Measurements from ENCODE around the gene TPPP3.

DNA sequence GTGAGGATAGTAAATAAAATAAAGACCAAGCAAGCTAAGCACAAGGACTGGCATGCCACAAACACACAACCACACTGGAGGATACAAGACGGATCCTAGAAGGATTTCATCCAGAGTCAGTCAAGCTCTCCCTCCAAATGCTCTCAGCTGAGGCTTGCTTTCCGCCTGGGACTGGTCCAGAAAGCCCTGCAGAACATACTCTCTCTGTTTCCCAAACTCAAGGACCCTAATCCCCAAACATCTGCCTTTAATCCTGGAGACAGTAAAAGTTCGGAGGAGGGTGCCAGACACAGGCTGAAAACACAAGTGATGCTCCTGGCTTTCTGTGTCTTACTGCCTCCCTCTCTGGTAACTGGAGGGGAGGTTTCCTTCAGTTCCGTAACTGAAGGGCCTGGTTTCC, 32.3 kb upstream of the TPPP3 start:
- TF ChIP-seq EZH2 (IDR thresholded peaks at IDR 0.05; ENCODE audit: borderline replicate concordance, low read depth, low read length, poor library complexity, severe bottlenecking) = no peak
- TF ChIP-seq, protein P1, sequence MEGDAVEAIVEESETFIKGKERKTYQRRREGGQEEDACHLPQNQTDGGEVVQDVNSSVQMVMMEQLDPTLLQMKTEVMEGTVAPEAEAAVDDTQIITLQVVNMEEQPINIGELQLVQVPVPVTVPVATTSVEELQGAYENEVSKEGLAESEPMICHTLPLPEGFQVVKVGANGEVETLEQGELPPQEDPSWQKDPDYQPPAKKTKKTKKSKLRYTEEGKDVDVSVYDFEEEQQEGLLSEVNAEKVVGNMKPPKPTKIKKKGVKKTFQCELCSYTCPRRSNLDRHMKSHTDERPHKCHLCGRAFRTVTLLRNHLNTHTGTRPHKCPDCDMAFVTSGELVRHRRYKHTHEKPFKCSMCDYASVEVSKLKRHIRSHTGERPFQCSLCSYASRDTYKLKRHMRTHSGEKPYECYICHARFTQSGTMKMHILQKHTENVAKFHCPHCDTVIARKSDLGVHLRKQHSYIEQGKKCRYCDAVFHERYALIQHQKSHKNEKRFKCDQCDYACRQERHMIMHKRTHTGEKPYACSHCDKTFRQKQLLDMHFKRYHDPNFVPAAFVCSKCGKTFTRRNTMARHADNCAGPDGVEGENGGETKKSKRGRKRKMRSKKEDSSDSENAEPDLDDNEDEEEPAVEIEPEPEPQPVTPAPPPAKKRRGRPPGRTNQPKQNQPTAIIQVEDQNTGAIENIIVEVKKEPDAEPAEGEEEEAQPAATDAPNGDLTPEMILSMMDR (conservative IDR thresholded peaks at IDR 0.05; ENCODE audit: low read depth, low read length) = no peak
